Endothelial cell of coronary artery (primary cell): ENCODE results near the gene RPL15. TPM values are rescaled to one million over a fixed set of nuclear protein-coding genes. Genes with fewer than 3 reads are reported as not detected.

Source experiments
- total RNA-seq: library from RNA; depleted of rRNA; stranded (reverse); fragments of >200 nt; gene quantifications from 2 replicates; pipeline ENCODE4 v1.2.3, GENCODE V29; 2014

The RPL15 gene
- total RNA-seq = 2,450 and 2,844 TPM in 2 replicates

DNA sequence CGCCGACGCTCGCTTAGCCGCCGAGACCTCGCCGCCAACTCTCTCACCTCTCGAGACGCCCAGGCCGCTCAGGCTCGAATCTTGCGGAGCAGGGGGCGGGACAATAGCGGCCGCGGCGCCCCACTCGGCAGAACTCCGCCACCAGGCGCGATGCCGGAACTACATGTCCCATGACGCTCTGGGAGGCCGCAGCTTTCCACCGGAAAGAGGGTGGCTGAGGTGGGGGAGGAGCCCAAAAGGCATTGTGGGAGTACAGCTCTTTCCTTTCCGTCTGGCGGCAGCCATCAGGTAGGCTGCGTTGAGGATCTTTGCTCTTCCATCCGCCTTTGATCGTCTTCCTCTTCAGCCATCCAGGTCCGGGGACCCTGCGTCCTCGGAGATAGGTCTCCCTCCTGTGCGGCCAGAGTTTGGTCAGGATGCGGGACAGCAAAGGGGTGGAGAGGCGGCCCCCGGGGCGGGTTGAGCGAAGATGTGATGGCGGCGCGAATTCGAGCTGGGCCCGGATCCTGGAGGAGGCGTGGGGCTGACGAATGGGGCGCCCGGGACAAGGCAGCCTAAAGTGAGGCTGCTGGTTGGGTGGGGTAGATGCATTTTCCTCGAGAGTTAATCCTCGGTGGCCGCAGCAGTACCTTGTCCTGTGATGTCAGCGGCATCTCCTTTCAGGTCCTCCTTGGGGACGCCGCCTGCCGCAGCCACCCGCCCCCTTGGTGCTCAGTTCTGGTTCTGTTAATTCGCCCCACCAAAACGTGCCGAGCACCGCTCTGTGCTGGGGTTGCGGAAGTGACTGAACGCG lies at the start of gene RPL15, which contains the start of gene NKIRAS1:
Gene RPL15, plus strand, starts transcription at position 247 of the 793 bp plus-strand sequence. CDS start 728 bp downstream, outside the sequence.
Gene NKIRAS1, minus strand, starts transcription at position 105 of the 793 bp plus-strand sequence. CDS start 6,086 bp downstream, outside the sequence.

GRCh38 chr3:23944861-23945662 lies 28.1 kb downstream of the RPL15 start, which contains the start of gene NR1D2:
NR1D2 (plus strand) TSS chr3:23945286; CDS start chr3:23945579, 293 bp downstream.

Other genes with a start within 250 kb of the RPL15 start
- 95.9 and 110 TPM in 2 replicates for gene UBE2E1, start 111.2 kb upstream of the RPL15 start, total RNA-seq
- 5.9 and 7.8 TPM in 2 replicates for gene NKIRAS1, start 142 bp upstream of the RPL15 start, total RNA-seq
- 21.2 and 22.0 TPM in 2 replicates for gene NR1D2, start 28.2 kb downstream of the RPL15 start, total RNA-seq